ENCODE measurements around the gene FHL1. TPM values are rescaled to one million over a fixed set of nuclear protein-coding genes. Genes with fewer than 3 reads are reported as not detected.

FHL1 gene
- polyA plus RNA-seq, 3 donors: 0.75 to 4.0 (median 0.98) TPM

- Histone ChIP-seq H3K9ac (ENCODE audit: insufficient read depth, low read length, poor library complexity, severe bottlenecking) (no peak overlapping the region), H3K79me2 (ENCODE audit: insufficient read depth, low read length) (no peaks in the 10 kb centered on the region), H3K27ac (ENCODE audit: low read depth in 1 of 2, low read length in 2 of 2) (no peak overlapping the region), H4K20me1 (ENCODE audit: insufficient read depth, low read length) (no peaks in the 10 kb centered on the region), H2AFZ (ENCODE audit: insufficient read depth, low read depth, low read length, poor library complexity, severe bottlenecking) (no peak overlapping the region), H3K4me1 (ENCODE audit: control insufficient read depth in 1 of 2, insufficient read depth in 2 of 2, low read length in 2 of 2) (no peaks in the 10 kb centered on the region), H3K36me3 (replicated peaks in 1 of 2; ENCODE audit: control insufficient read depth in 1 of 2, insufficient read depth in 2 of 2, low read length in 2 of 2) (no peaks in the 10 kb centered on the region), H3K4me2 (replicated peaks; ENCODE audit: extremely low read depth, low read length, poor library complexity, severe bottlenecking) (no peak overlapping the region), H3K9me3 (replicated peaks in 1 of 2; ENCODE audit: control insufficient read depth in 1 of 2, insufficient read depth in 1 of 2, low read length in 2 of 2) (no peaks in the 10 kb centered on the region), H3K4me3 (replicated peaks in 1 of 3; ENCODE audit: low read depth in 2 of 3, low read length in 3 of 3) (no peak overlapping the region), H3K27me3 (ENCODE audit: control insufficient read depth in 2 of 2, insufficient read depth in 2 of 2, low read length in 2 of 2) (no peaks in the 10 kb centered on the region)
- H3K9me3 Mint-ChIP-seq: peaks cover 0 to 6% (median 0%) of the 10 kb centered on the region in 7 donors
- H3K36me3 Mint-ChIP-seq: no peaks in the 10 kb centered on the region
- H3K4me1 Mint-ChIP-seq: peaks cover 3% of the 10 kb centered on the region
- WGBS (ENCODE audit: insufficient coverage): 60% methylated on average over 1 of the region's 6 CpGs
- DNase-seq: no peak
- intact Hi-C loops (cut with micrococcal nuclease): no loop called here
- no peaks in the 10 kb centered on the region for H3K27me3 Mint-ChIP-seq (ENCODE audit: low read depth in 3 of 3)
- no peak for TF ChIP-seq CTCF (IDR thresholded peaks at IDR 0.05)
- no peak overlapping the region for H3K4me3 Mint-ChIP-seq
- no peak overlapping the region for H3K27ac Mint-ChIP-seq
These were observed 16.2 kb upstream of the FHL1 start for GRCh38 chrX:136130931-136131833.

DNA sequence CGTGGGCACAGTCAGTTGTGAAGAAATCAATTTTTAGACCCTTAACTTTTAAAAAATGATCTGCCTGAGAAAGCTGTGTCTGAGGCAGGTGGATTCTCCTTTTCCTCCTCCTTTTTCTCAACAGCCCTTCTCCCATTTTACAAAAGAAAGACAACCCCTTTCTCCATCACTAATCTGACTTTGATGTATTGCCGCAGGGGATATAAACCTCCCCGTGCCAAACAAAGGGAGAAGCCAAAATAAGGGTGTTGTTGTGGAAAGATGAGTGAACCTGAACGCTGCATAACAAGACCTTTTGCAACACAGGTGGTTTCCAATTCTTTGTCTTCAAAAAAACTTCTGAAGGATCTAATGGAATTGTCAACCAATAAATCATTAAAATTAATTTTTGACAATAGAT is 8.4 kb upstream of the FHL1 start:
- H3K4me2 ChIP-seq (replicated peaks; ENCODE audit: extremely low read depth, low read length, poor library complexity, severe bottlenecking): no peak overlapping the region
- intact Hi-C loops (cut with micrococcal nuclease): no loop called here
- H3K36me3 ChIP-seq (replicated peaks in 1 of 2; ENCODE audit: control insufficient read depth in 1 of 2, insufficient read depth in 2 of 2, low read length in 2 of 2): no peaks in the 10 kb centered on the region
- no peaks in the 10 kb centered on the region for H3K36me3 Mint-ChIP-seq
- DNase-seq: no peak
- TF ChIP-seq CTCF (IDR thresholded peaks at IDR 0.05): no peak
- H3K27me3 ChIP-seq (ENCODE audit: control insufficient read depth in 2 of 2, insufficient read depth in 2 of 2, low read length in 2 of 2): no peaks in the 10 kb centered on the region
- H2AFZ ChIP-seq (ENCODE audit: insufficient read depth, low read depth, low read length, poor library complexity, severe bottlenecking): no peak overlapping the region
- peaks cover 0 to 3% (median 3%) of the 10 kb centered on the region in 3 donors for H3K27me3 Mint-ChIP-seq (ENCODE audit: low read depth in 3 of 3)
- no peak overlapping the region for H3K4me3 ChIP-seq (replicated peaks in 1 of 3; ENCODE audit: low read depth in 2 of 3, low read length in 3 of 3)
- H3K9me3 ChIP-seq (replicated peaks in 1 of 2; ENCODE audit: control insufficient read depth in 1 of 2, insufficient read depth in 1 of 2, low read length in 2 of 2): no peaks in the 10 kb centered on the region
- no peaks in the 10 kb centered on the region for H3K79me2 ChIP-seq (ENCODE audit: insufficient read depth, low read length)
- no peaks in the 10 kb centered on the region for H4K20me1 ChIP-seq (ENCODE audit: insufficient read depth, low read length)
- no peak overlapping the region for H3K27ac Mint-ChIP-seq
- no peak overlapping the region for H3K27ac ChIP-seq (ENCODE audit: low read depth in 1 of 2, low read length in 2 of 2)
- H3K4me1 ChIP-seq (ENCODE audit: control insufficient read depth in 1 of 2, insufficient read depth in 2 of 2, low read length in 2 of 2): peaks cover 2 to 5% of the 10 kb centered on the region in 2 donors
- peaks cover 5% of the 10 kb centered on the region for H3K4me1 Mint-ChIP-seq
- peaks cover 0 to 5% (median 2%) of the 10 kb centered on the region in 7 donors for H3K9me3 Mint-ChIP-seq
- no peak overlapping the region for H3K9ac ChIP-seq (ENCODE audit: insufficient read depth, low read length, poor library complexity, severe bottlenecking)
- no peak overlapping the region for H3K4me3 Mint-ChIP-seq
- no CpG with 5 or more reads among the region's 4 CpGs for WGBS (ENCODE audit: insufficient coverage)

All from CD14-positive monocyte (primary cell).